Cerebellar nuclear complex (tissue), 1 donor: Measurements from ENCODE around the gene LDLRAD4.
"Not testable (repeated sequence)": the region's sequence is repeated elsewhere in the genome, so short reads cannot be mapped to it uniquely, and the experiment has no call there.

Source experiments
- DNase-seq, 2 experiments: peaks; one replicate each; lab custom pipeline; 2025; lab: John Stamatoyannopoulos, UW

Gene LDLRAD4

GRCh38 chr18:13676471-13676870, 457.9 kb downstream of the LDLRAD4 start:
- no peak for DNase-seq

- not testable (repeated sequence) for DNase-seq
Observed at GRCh38 chr18:13677350-13677749, 458.8 kb downstream of the LDLRAD4 start.

- DNase-seq = no peak
Observed at GRCh38 chr18:13680612-13681011, 462.1 kb downstream of the LDLRAD4 start.

GRCh38 chr18:13681701-13682100, 463.1 kb downstream of the LDLRAD4 start:
- DNase-seq = no peak

- DNase-seq = no peak
Observed at GRCh38 chr18:13684546-13684945, 466.0 kb downstream of the LDLRAD4 start.

- DNase-seq = peak in 1 of 2 experiments; percentile 13
Observed at GRCh38 chr18:13688191-13689136, 469.9 kb downstream of the LDLRAD4 start.

GRCh38 chr18:13690060-13690459, 471.5 kb downstream of the LDLRAD4 start:
- DNase-seq = not testable (repeated sequence)

- DNase-seq = not testable (repeated sequence)
Observed at GRCh38 chr18:13695337-13695736, 476.8 kb downstream of the LDLRAD4 start.

- no peak for DNase-seq
Observed at GRCh38 chr18:13696961-13697360, 478.4 kb downstream of the LDLRAD4 start.

GRCh38 chr18:13700153-13700552, 481.6 kb downstream of the LDLRAD4 start:
- no peak for DNase-seq
